B cell (primary cell): Measurements from ENCODE around the gene CASP1. TPM values are rescaled to one million over a fixed set of nuclear protein-coding genes. Genes with fewer than 3 reads are reported as not detected.
A peak's percentile ranks its signal among the peaks of the same experiment; 100 is the strongest.
"Not testable (repeated sequence)": the region's sequence is repeated elsewhere in the genome, so short reads cannot be mapped to it uniquely, and the experiment has no call there.

Source experiments
- ATAC-seq: fragments of 200-7000 bp; cut with Tn5 transposase; one replicate; pipeline ENCODE4 v1.10.0; 2021; ENCODE audit warnings: low read depth, mild to moderate bottlenecking, moderate number of reproducible peaks, moderate library complexity
- CTCF ChIA-PET: fragments of 350-600 bp; sonication (Branson Sonifier 250); formaldehyde crosslinking; loops from one replicate; lab custom pipeline; 2021; ENCODE audit warnings: antibody characterized with exemption, inconsistent platforms; lab: Charles Lee
- POLR2A ChIA-PET: fragments of 350-600 bp; sonication (Branson Sonifier 250); formaldehyde crosslinking; loops from one replicate; lab custom pipeline; 2021; ENCODE audit warnings: antibody characterized with exemption; lab: Charles Lee
- DNase-seq: peaks from one replicate; pipeline ENCODE4 v3.0.0; 2013
- H2AFZ ChIP-seq: 2 replicates; pipeline ENCODE4 v1.6.1; 2012; ENCODE audit warnings: mild to moderate bottlenecking, low read depth, low read length; ENCODE audit not compliant: insufficient read depth, poor library complexity, severe bottlenecking
- H3K27ac ChIP-seq, 2 donors: 1 replicate in 1 of 2; 2 replicates in 1 of 2; pipeline ENCODE4 v1.5.1; 2012 to 2013; ENCODE audit warnings: low read length in 2 of 2, mild to moderate bottlenecking in 2 of 2, moderate library complexity in 1 of 2
- H3K27me3 ChIP-seq, 4 experiments: fragments of 200-600 bp in 1 of 4; sonication (generic) in 1 of 4; replicated peaks in 1 of 4; 1 replicate in 2 of 4; 2 replicates in 2 of 4; pipeline versions ENCODE4 v1.6.1 to v1.7.0; 2013 to 2016; ENCODE audit warnings: low read length in 3 of 4, mild to moderate bottlenecking in 2 of 4, mixed read lengths in 1 of 4, moderate library complexity in 1 of 4; ENCODE audit not compliant: insufficient read depth in 4 of 4, control insufficient read depth in 3 of 4; ENCODE audit errors: control extremely low read depth in 1 of 4
- H3K36me3 ChIP-seq, 2 experiments: replicated peaks in 1 of 2; 1 replicate in 1 of 2; 2 replicates in 1 of 2; pipeline versions ENCODE4 v1.6.1 to v1.7.1; 2013; ENCODE audit warnings: low read length in 1 of 2; ENCODE audit not compliant: insufficient read depth in 2 of 2, control insufficient read depth in 1 of 2; ENCODE audit errors: control extremely low read depth in 1 of 2, extremely low read depth in 1 of 2
- H3K4me1 ChIP-seq, 2 donors: fragments of 200-600 bp in 1 of 2; sonication (generic) in 1 of 2; 1 replicate in 1 of 2; 2 replicates in 1 of 2; pipeline versions ENCODE4 v1.5.1 to v1.6.1; 2013 to 2017; ENCODE audit warnings: low read length in 2 of 2; ENCODE audit not compliant: control insufficient read depth in 2 of 2, insufficient read depth in 2 of 2
- H3K4me2 ChIP-seq: replicated peaks from 2 replicates; pipeline ENCODE3; 2012; ENCODE audit warnings: mild to moderate bottlenecking, low read depth, low read length; ENCODE audit not compliant: poor library complexity, severe bottlenecking
- H3K4me3 ChIP-seq, 5 experiments: fragments of 200-600 bp in 1 of 5; sonication (generic) in 1 of 5; 1 replicate in 3 of 5; 2 replicates in 2 of 5; pipeline versions ENCODE4 v1.5.1 to v1.7.0; 2011 to 2016; ENCODE audit warnings: low read length in 4 of 5, mild to moderate bottlenecking in 4 of 5, low read depth in 2 of 5, control low read depth in 1 of 5, moderate library complexity in 1 of 5; ENCODE audit not compliant: insufficient read depth in 1 of 5; ENCODE audit errors: control extremely low read depth in 1 of 5, extremely low read depth in 1 of 5
- H3K79me2 ChIP-seq: fragments of 200-600 bp; sonication (generic); one replicate; pipeline ENCODE4 v1.6.0; 2016; ENCODE audit warnings: low read length; ENCODE audit not compliant: control insufficient read depth, insufficient read depth
- H3K9ac ChIP-seq: fragments of 200-600 bp; sonication (generic); 2 replicates; pipeline ENCODE4 v1.6.1; 2017; ENCODE audit warnings: mild to moderate bottlenecking, low read length, moderate library complexity
- H3K9me3 ChIP-seq, 3 donors: one replicate each; pipeline versions ENCODE4 v1.6.1 to v1.7.1; 2013; ENCODE audit warnings: low read length in 2 of 3; ENCODE audit not compliant: control insufficient read depth in 2 of 3, insufficient read depth in 1 of 3; ENCODE audit errors: control extremely low read depth in 1 of 3
- H4K20me1 ChIP-seq: 2 replicates; pipeline ENCODE4 v1.6.0; 2012; ENCODE audit warnings: mild to moderate bottlenecking, low read length; ENCODE audit not compliant: insufficient read depth, control insufficient read depth, poor library complexity, severe bottlenecking
- H3K27ac Mint-ChIP-seq: one replicate; pipeline ENCODE4 v1.8.0; 2021; ENCODE audit warnings: mixed read lengths
- H3K27me3 Mint-ChIP-seq: one replicate; pipeline ENCODE4 v1.8.0; 2021; ENCODE audit warnings: mixed read lengths
- H3K4me1 Mint-ChIP-seq: one replicate; pipeline ENCODE4 v1.8.0; 2021; ENCODE audit warnings: mixed read lengths
- H3K4me3 Mint-ChIP-seq: one replicate; pipeline ENCODE4 v1.8.0; 2021; ENCODE audit warnings: mixed read lengths
- H3K9me3 Mint-ChIP-seq: one replicate; pipeline ENCODE4 v1.8.0; 2022; ENCODE audit warnings: mixed read lengths; ENCODE audit not compliant: insufficient read depth
- CTCF ChIP-seq: fragments of 200-600 bp; IDR thresholded peaks from one replicate; pipeline ENCODE4 v1.8.0; 2022; ENCODE audit warnings: antibody characterized with exemption, mild to moderate bottlenecking
- EZH2 ChIP-seq: IDR thresholded peaks from 2 replicates; pipeline ENCODE4 v1.6.1; 2012; ENCODE audit warnings: borderline replicate concordance, low read depth, mild to moderate bottlenecking, moderate library complexity, low read length; ENCODE audit not compliant: insufficient read depth, poor library complexity, severe bottlenecking
- WGBS: methylation state at CpG from one replicate; pipeline ENCODE4 v1.1.5; 2013; ENCODE audit warnings: missing lambda C conversion rate; ENCODE audit not compliant: insufficient coverage; 5-methylcytosine and 5-hydroxymethylcytosine counted together
- intact Hi-C: fragments of 100-400 bp; cut with micrococcal nuclease; formaldehyde crosslinking; loops from one replicate; pipeline ENCODE4 v1.10.0; 2022
- polyA plus RNA-seq: library from polyadenylated mRNA; depleted of rRNA; stranded (reverse); fragments of >200 nt; gene quantifications from 2 replicates; pipeline ENCODE4 v1.2.3, GENCODE V29; 2012
- total RNA-seq, 2 donors: library from RNA; stranded (reverse); fragments of 120-200 nt in 1 of 2; gene quantifications; 1 replicate in 1 of 2; 2 replicates in 1 of 2; pipeline versions ENCODE4 v1.2.3 to v1.2.4, GENCODE V29; 2013 to 2022

The CASP1 gene
- total and polyA plus RNA-seq, 2 donors (not counting 1 experiment from before 2014, with no cell fraction given): 28.4 to 31.9 TPM

GRCh38 chr11:105040703-105041102, 5.8 kb upstream of the CASP1 start:
- intact Hi-C loops: loop anchor here (10.0 kb wide), 1 partner anchor 246 kb away; no protein-coding TSS in a partner anchor
- H3K4me2 ChIP-seq: no peak overlapping the region
- WGBS: no CpG with 5 or more reads among the region's 2 CpGs

GRCh38 chr11:105034388-105034787, 556 bp downstream of the CASP1 start:
- Histone ChIP-seq H3K4me3 (peak overlapping the region; percentile 39 to 79 (median 70)), H2AFZ (peak overlapping the region; percentile 89), H3K4me2 (peak overlapping the region; percentile 71), H3K36me3 (peaks cover 10 to 21% of the 10 kb centered on the region in 2 experiments), H3K79me2 (peaks cover 28% of the 10 kb centered on the region), H3K4me1 (peaks cover 25 to 28% of the 10 kb centered on the region in 2 donors), H3K9ac (peak overlapping the region; percentile 77), H3K27ac (peak overlapping the region; percentile 55 to 74)
- ATAC-seq, H3K27me3 Mint-ChIP-seq, H3K9me3 ChIP-seq, H3K9me3 Mint-ChIP-seq, DNase-seq, H4K20me1 ChIP-seq, H3K27me3 ChIP-seq, POLR2A ChIA-PET, CTCF ChIA-PET: not testable (repeated sequence)
- WGBS: 38% methylated on average over 1 of the region's 2 CpGs
- Mint-ChIP-seq H3K4me3 (peak overlapping the region; percentile 87), H3K4me1 (peaks cover 38% of the 10 kb centered on the region), H3K27ac (peak overlapping the region; percentile 87)
- intact Hi-C loops: loop anchor here (10.0 kb wide), 1 partner anchor 330 kb away; no protein-coding TSS in a partner anchor

More at GRCh38 chr11:105040703-105041102, 5.8 kb upstream of the CASP1 start:
- DNase-seq (no peak), ATAC-seq (no peak)
- Mint-ChIP-seq H3K4me1 (peaks cover 44% of the 10 kb centered on the region), H3K4me3 (no peak overlapping the region), H3K27ac (no peak overlapping the region), H3K27me3 (no peaks in the 10 kb centered on the region), H3K9me3 (peaks cover 3% of the 10 kb centered on the region)
- no peak overlapping the region for H2AFZ ChIP-seq
- H3K27ac ChIP-seq: no peak overlapping the region
- no peaks in the 10 kb centered on the region for H3K27me3 ChIP-seq
- POLR2A ChIA-PET: no interaction called here
- H3K79me2 ChIP-seq: peaks cover 36% of the 10 kb centered on the region
- no peak overlapping the region for H3K4me3 ChIP-seq
- peaks cover 0 to 24% of the 10 kb centered on the region in 2 experiments for H3K36me3 ChIP-seq
- H3K9me3 ChIP-seq: peaks cover 0 to 7% (median 2%) of the 10 kb centered on the region in 3 donors
- H3K4me1 ChIP-seq: peaks cover 28 to 34% of the 10 kb centered on the region in 2 donors
- TF ChIP-seq CTCF (no peak), EZH2 (no peak)
- H3K9ac ChIP-seq: no peak overlapping the region
- no peaks in the 10 kb centered on the region for H4K20me1 ChIP-seq
- CTCF ChIA-PET: no interaction called here
